COLO668 (cell line): ENCODE results near the gene ACR.
A peak's percentile ranks its signal among the peaks of the same experiment; 100 is the strongest.
"Not testable (repeated sequence)": the region's sequence is repeated elsewhere in the genome, so short reads cannot be mapped to it uniquely, and the experiment has no call there.

Experiments
- DNase-seq: peaks from one replicate; lab custom pipeline; 2025; ENCODE audit not compliant: unreplicated experiment; lab: John Stamatoyannopoulos, UW

Gene ACR

GRCh38 chr22:50761829-50762228 is 23.8 kb downstream of the ACR start:
- not testable (repeated sequence) for DNase-seq

GRCh38 chr22:50764288-50764687 is 26.3 kb downstream of the ACR start:
- not testable (repeated sequence) for DNase-seq

- peak; percentile 37 for DNase-seq
Measured at GRCh38 chr22:50775132-50775531, 37.1 kb downstream of the ACR start.

- DNase-seq = not testable (repeated sequence)
Measured at GRCh38 chr22:50777631-50778030, 39.6 kb downstream of the ACR start.

GRCh38 chr22:50780244-50780643 is 42.2 kb downstream of the ACR start:
- DNase-seq = not testable (repeated sequence)

- DNase-seq = not testable (repeated sequence)
Measured at GRCh38 chr22:50782253-50782652, 44.2 kb downstream of the ACR start.

GRCh38 chr22:50783033-50783879 is 45.3 kb downstream of the ACR start, which contains the start of gene RABL2B:
Gene RABL2B, minus strand, starts transcription at chr22:50783636. Its CDS starts 1,342 bp downstream, at chr22:50782294.
- peak; percentile 85 for DNase-seq

GRCh38 chr22:50783880-50784276 is 45.9 kb downstream of the ACR start:
- DNase-seq = not testable (repeated sequence)

GRCh38 chr22:50785289-50785688 is 47.3 kb downstream of the ACR start:
- DNase-seq = not testable (repeated sequence)

GRCh38 chr22:50786936-50787335 is 48.9 kb downstream of the ACR start:
- not testable (repeated sequence) for DNase-seq
